ENCODE data around the gene TMEM117.

TMEM117 gene

GRCh38 chr12:43884683-43885410 lies 49.0 kb downstream of the TMEM117 start:
- DNase-seq (ENCODE audit: low read depth): no peak

- DNase-seq (ENCODE audit: low read depth): no peak
These were observed 51.5 kb downstream of the TMEM117 start for GRCh38 chr12:43887397-43887796.

- DNase-seq (ENCODE audit: low read depth): no peak
These were observed 56.1 kb downstream of the TMEM117 start for GRCh38 chr12:43891856-43892574.

- DNase-seq (ENCODE audit: low read depth): no peak
These were observed 57.8 kb downstream of the TMEM117 start for GRCh38 chr12:43893670-43894069.

GRCh38 chr12:43895580-43896206 lies 59.8 kb downstream of the TMEM117 start:
- no peak for DNase-seq (ENCODE audit: low read depth)

- no peak for DNase-seq (ENCODE audit: low read depth)
These were observed 60.6 kb downstream of the TMEM117 start for GRCh38 chr12:43896496-43896895.

- no peak for DNase-seq (ENCODE audit: low read depth)
These were observed 62.6 kb downstream of the TMEM117 start for GRCh38 chr12:43898474-43898873.

GRCh38 chr12:43899574-43899973 lies 63.7 kb downstream of the TMEM117 start:
- no peak for DNase-seq (ENCODE audit: low read depth)

GRCh38 chr12:43903686-43904085 lies 67.8 kb downstream of the TMEM117 start:
- DNase-seq (ENCODE audit: low read depth): no peak

GRCh38 chr12:43912859-43913258 lies 77.0 kb downstream of the TMEM117 start:
- DNase-seq (ENCODE audit: low read depth): no peak

- no peak for DNase-seq (ENCODE audit: low read depth)
These were observed 78.5 kb downstream of the TMEM117 start for GRCh38 chr12:43914391-43914790.

- no peak for DNase-seq (ENCODE audit: low read depth)
These were observed 79.1 kb downstream of the TMEM117 start for GRCh38 chr12:43914923-43915468.

- no peak for DNase-seq (ENCODE audit: low read depth)
These were observed 82.0 kb downstream of the TMEM117 start for GRCh38 chr12:43917896-43918295.

GRCh38 chr12:43921666-43922337 lies 85.9 kb downstream of the TMEM117 start:
- DNase-seq (ENCODE audit: low read depth): no peak

- no peak for DNase-seq (ENCODE audit: low read depth)
These were observed 94.2 kb downstream of the TMEM117 start for GRCh38 chr12:43930032-43930431.

- DNase-seq (ENCODE audit: low read depth): no peak
These were observed 95.3 kb downstream of the TMEM117 start for GRCh38 chr12:43931187-43931586.

- DNase-seq (ENCODE audit: low read depth): no peak
These were observed 99.7 kb downstream of the TMEM117 start for GRCh38 chr12:43935581-43935980.

- no peak for DNase-seq (ENCODE audit: low read depth)
These were observed 102.1 kb downstream of the TMEM117 start for GRCh38 chr12:43937947-43938346.

- no peak for DNase-seq (ENCODE audit: low read depth)
These were observed 106.5 kb downstream of the TMEM117 start for GRCh38 chr12:43942379-43942778.

GRCh38 chr12:43945983-43946382 lies 110.1 kb downstream of the TMEM117 start:
- no peak for DNase-seq (ENCODE audit: low read depth)

GRCh38 chr12:43951286-43951685 lies 115.4 kb downstream of the TMEM117 start:
- no peak for DNase-seq (ENCODE audit: low read depth)

GRCh38 chr12:43957732-43958372 lies 122.0 kb downstream of the TMEM117 start:
- DNase-seq (ENCODE audit: low read depth): no peak
